Activated CD4-positive, alpha-beta T cell treated with anti-CD3 and anti-CD28 coated beads, Interleukin-2, amount 50 U/mL, for 16 hours (primary cell): ENCODE data around the gene ITGAX.
A peak's percentile ranks its signal among the peaks of the same experiment; 100 is the strongest.
"Not testable (repeated sequence)": the region's sequence is repeated elsewhere in the genome, so short reads cannot be mapped to it uniquely, and the experiment has no call there.

Source experiments
- DNase-seq: peaks from one replicate; pipeline ENCODE4 v3.0.0-alpha.2; 2020

Gene ITGAX

GRCh38 chr16:31354394-31355291 is at the start of gene ITGAX:
Gene ITGAX (plus strand): TSS chr16:31355176. CDS start chr16:31355255, 79 bp downstream.
- DNase-seq, result peak; percentile 82

- DNase-seq, result no peak
Observed at GRCh38 chr16:31305219-31305618, 49.8 kb upstream of the ITGAX start.

- not testable (repeated sequence) for DNase-seq
Observed at GRCh38 chr16:31308381-31308780, 46.6 kb upstream of the ITGAX start.

GRCh38 chr16:31322500-31322899 is 32.5 kb upstream of the ITGAX start:
- DNase-seq, result no peak

GRCh38 chr16:31323959-31324629 is 30.9 kb upstream of the ITGAX start:
- DNase-seq, result no peak

GRCh38 chr16:31325171-31325570 is 29.8 kb upstream of the ITGAX start:
- DNase-seq, result no peak

- DNase-seq, result no peak
Observed at GRCh38 chr16:31327646-31328225, 27.2 kb upstream of the ITGAX start.

- no peak for DNase-seq
Observed at GRCh38 chr16:31328322-31329052, 26.5 kb upstream of the ITGAX start.

- no peak for DNase-seq
Observed at GRCh38 chr16:31329671-31330552, 25.1 kb upstream of the ITGAX start.

GRCh38 chr16:31330553-31330890 is 24.5 kb upstream of the ITGAX start:
- DNase-seq, result no peak

- no peak for DNase-seq
Observed at GRCh38 chr16:31331141-31331764, 23.7 kb upstream of the ITGAX start.

- no peak for DNase-seq
Observed at GRCh38 chr16:31331807-31332301, 23.1 kb upstream of the ITGAX start.

GRCh38 chr16:31332544-31332943 is 22.4 kb upstream of the ITGAX start:
- no peak for DNase-seq

- peak; percentile 21 for DNase-seq
Observed at GRCh38 chr16:31333686-31334649, 21.0 kb upstream of the ITGAX start.

GRCh38 chr16:31334934-31335333 is 20.0 kb upstream of the ITGAX start:
- DNase-seq, result no peak

- no peak for DNase-seq
Observed at GRCh38 chr16:31335431-31335830, 19.5 kb upstream of the ITGAX start.

GRCh38 chr16:31338166-31338685 is 16.8 kb upstream of the ITGAX start:
- not testable (repeated sequence) for DNase-seq

GRCh38 chr16:31344712-31345111 is 10.3 kb upstream of the ITGAX start:
- DNase-seq, result peak; percentile 29

- no peak for DNase-seq
Observed at GRCh38 chr16:31347445-31347844, 7.5 kb upstream of the ITGAX start.

GRCh38 chr16:31348579-31348978 is 6.4 kb upstream of the ITGAX start:
- DNase-seq, result no peak
